ENCODE results near the gene GALK1. TPM values are rescaled to one million over a fixed set of nuclear protein-coding genes. Genes with fewer than 3 reads are reported as not detected.

Gene GALK1
- total and polyA plus RNA-seq, 9 of the 15 experiments (the other 6 are each of a cell fraction or from before 2014, with no cell fraction given): 0.45 to 51.6 (median 17.4) TPM

DNA sequence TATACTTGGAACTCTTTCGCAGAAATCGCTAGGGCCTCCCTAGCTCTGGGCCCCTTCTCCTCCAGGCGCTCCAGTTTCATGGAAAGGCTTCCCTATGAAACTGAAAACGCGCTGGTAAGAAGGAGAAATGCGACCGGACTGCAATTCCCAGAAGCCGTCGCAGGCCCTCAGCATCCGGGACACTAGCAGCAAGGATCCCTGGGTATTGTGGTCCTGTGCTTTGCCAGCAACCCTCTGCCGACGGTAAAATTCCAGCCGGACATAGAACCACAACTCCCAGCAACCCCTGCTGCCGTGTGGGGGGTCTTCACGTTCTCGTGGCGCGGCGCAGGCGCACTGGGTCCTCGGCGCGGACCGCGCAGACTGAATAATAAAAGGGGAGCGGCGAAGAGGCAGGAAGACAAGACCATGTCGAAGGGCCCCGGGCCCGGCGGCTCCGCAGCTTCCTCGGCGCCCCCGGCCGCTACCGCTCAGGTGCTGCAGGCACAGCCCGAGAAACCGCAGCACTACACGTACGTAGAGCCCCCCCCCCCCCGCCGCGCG is 19.6 kb upstream of the GALK1 start, which contains the start of gene UNK (continued):
- TF ChIP-seq ZNF146 (CRISPR knock-in tag; IDR thresholded peaks at IDR 0.05; ENCODE audit: unreplicated experiment) (no peak), CXXC5 (CRISPR knock-in tag; IDR thresholded peaks at IDR 0.05) (peak; percentile 100), KLF16 (IDR thresholded peaks at IDR 0.05) (no peak), ZNF79 (CRISPR knock-in tag; IDR thresholded peaks at IDR 0.05; ENCODE audit: low read depth) (peak; percentile 22; the same call in 1 of the 2 replicates), RCOR1 (IDR thresholded peaks at IDR 0.05; ENCODE audit: borderline replicate concordance in 1 of 2, low read depth in 2 of 2, low read length in 2 of 2) (no peak), ZNF224 (CRISPR knock-in tag; IDR thresholded peaks at IDR 0.05) (no peak), SIN3B (IDR thresholded peaks at IDR 0.05; ENCODE audit: low read depth) (peak; percentile 69), PHF21A (IDR thresholded peaks at IDR 0.05; ENCODE audit: borderline replicate concordance, low read depth) (no peak), HMG20B (CRISPR knock-in tag; IDR thresholded peaks at IDR 0.05) (no peak), ZNF124 (CRISPR knock-in tag; IDR thresholded peaks at IDR 0.05) (no peak), FOXJ2 (tag; IDR thresholded peaks at IDR 0.05) (peak; percentile 64), U2AF1 (optimal IDR thresholded peaks at IDR 0.05; ENCODE audit: low read depth, low read length) (no peak), ZNF57 (CRISPR knock-in tag; IDR thresholded peaks at IDR 0.05) (no peak), ZBTB17 (CRISPR knock-in tag; IDR thresholded peaks at IDR 0.05) (no peak), ZNF134 (CRISPR knock-in tag; conservative IDR thresholded peaks at IDR 0.05) (peak; percentile 71; the same call in 1 of the 2 replicates), ILF3 (IDR thresholded peaks at IDR 0.05; ENCODE audit: borderline replicate concordance) (no peak), ZNF586 (CRISPR knock-in tag; conservative IDR thresholded peaks at IDR 0.05) (no peak), HOXB6 (CRISPR knock-in tag; IDR thresholded peaks at IDR 0.05; ENCODE audit: borderline replicate concordance) (no peak)
- TF ChIP-seq, protein P1, sequence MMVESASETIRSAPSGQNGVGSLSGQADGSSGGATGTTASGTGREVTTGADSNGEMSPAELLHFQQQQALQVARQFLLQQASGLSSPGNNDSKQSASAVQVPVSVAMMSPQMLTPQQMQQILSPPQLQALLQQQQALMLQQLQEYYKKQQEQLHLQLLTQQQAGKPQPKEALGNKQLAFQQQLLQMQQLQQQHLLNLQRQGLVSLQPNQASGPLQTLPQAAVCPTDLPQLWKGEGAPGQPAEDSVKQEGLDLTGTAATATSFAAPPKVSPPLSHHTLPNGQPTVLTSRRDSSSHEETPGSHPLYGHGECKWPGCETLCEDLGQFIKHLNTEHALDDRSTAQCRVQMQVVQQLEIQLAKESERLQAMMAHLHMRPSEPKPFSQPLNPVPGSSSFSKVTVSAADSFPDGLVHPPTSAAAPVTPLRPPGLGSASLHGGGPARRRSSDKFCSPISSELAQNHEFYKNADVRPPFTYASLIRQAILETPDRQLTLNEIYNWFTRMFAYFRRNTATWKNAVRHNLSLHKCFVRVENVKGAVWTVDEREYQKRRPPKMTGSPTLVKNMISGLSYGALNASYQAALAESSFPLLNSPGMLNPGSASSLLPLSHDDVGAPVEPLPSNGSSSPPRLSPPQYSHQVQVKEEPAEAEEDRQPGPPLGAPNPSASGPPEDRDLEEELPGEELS (CRISPR knock-in tag; IDR thresholded peaks at IDR 0.05; ENCODE audit: borderline replicate concordance): 0 out of 2 replicates have a peak, but pooled peaks have one; percentile 53
- TF ChIP-seq, protein P2, sequence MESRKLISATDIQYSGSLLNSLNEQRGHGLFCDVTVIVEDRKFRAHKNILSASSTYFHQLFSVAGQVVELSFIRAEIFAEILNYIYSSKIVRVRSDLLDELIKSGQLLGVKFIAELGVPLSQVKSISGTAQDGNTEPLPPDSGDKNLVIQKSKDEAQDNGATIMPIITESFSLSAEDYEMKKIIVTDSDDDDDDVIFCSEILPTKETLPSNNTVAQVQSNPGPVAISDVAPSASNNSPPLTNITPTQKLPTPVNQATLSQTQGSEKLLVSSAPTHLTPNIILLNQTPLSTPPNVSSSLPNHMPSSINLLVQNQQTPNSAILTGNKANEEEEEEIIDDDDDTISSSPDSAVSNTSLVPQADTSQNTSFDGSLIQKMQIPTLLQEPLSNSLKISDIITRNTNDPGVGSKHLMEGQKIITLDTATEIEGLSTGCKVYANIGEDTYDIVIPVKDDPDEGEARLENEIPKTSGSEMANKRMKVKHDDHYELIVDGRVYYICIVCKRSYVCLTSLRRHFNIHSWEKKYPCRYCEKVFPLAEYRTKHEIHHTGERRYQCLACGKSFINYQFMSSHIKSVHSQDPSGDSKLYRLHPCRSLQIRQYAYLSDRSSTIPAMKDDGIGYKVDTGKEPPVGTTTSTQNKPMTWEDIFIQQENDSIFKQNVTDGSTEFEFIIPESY (CRISPR knock-in tag; IDR thresholded peaks at IDR 0.05): no peak
- TF ChIP-seq, protein P3, sequence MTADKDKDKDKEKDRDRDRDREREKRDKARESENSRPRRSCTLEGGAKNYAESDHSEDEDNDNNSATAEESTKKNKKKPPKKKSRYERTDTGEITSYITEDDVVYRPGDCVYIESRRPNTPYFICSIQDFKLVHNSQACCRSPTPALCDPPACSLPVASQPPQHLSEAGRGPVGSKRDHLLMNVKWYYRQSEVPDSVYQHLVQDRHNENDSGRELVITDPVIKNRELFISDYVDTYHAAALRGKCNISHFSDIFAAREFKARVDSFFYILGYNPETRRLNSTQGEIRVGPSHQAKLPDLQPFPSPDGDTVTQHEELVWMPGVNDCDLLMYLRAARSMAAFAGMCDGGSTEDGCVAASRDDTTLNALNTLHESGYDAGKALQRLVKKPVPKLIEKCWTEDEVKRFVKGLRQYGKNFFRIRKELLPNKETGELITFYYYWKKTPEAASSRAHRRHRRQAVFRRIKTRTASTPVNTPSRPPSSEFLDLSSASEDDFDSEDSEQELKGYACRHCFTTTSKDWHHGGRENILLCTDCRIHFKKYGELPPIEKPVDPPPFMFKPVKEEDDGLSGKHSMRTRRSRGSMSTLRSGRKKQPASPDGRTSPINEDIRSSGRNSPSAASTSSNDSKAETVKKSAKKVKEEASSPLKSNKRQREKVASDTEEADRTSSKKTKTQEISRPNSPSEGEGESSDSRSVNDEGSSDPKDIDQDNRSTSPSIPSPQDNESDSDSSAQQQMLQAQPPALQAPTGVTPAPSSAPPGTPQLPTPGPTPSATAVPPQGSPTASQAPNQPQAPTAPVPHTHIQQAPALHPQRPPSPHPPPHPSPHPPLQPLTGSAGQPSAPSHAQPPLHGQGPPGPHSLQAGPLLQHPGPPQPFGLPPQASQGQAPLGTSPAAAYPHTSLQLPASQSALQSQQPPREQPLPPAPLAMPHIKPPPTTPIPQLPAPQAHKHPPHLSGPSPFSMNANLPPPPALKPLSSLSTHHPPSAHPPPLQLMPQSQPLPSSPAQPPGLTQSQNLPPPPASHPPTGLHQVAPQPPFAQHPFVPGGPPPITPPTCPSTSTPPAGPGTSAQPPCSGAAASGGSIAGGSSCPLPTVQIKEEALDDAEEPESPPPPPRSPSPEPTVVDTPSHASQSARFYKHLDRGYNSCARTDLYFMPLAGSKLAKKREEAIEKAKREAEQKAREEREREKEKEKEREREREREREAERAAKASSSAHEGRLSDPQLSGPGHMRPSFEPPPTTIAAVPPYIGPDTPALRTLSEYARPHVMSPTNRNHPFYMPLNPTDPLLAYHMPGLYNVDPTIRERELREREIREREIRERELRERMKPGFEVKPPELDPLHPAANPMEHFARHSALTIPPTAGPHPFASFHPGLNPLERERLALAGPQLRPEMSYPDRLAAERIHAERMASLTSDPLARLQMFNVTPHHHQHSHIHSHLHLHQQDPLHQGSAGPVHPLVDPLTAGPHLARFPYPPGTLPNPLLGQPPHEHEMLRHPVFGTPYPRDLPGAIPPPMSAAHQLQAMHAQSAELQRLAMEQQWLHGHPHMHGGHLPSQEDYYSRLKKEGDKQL (CRISPR knock-in tag; IDR thresholded peaks at IDR 0.05; ENCODE audit: borderline replicate concordance): no peak

Data from K562 (cell line).